ENCODE measurements around the gene KCNIP4. TPM values are rescaled to one million over a fixed set of nuclear protein-coding genes. Genes with fewer than 3 reads are reported as not detected.
A peak's percentile ranks its signal among the peaks of the same experiment; 100 is the strongest.
"Not testable (repeated sequence)": the region's sequence is repeated elsewhere in the genome, so short reads cannot be mapped to it uniquely, and the experiment has no call there.

Gene KCNIP4
- total RNA-seq, 1 experiment from 2014 or later: not detected

DNA sequence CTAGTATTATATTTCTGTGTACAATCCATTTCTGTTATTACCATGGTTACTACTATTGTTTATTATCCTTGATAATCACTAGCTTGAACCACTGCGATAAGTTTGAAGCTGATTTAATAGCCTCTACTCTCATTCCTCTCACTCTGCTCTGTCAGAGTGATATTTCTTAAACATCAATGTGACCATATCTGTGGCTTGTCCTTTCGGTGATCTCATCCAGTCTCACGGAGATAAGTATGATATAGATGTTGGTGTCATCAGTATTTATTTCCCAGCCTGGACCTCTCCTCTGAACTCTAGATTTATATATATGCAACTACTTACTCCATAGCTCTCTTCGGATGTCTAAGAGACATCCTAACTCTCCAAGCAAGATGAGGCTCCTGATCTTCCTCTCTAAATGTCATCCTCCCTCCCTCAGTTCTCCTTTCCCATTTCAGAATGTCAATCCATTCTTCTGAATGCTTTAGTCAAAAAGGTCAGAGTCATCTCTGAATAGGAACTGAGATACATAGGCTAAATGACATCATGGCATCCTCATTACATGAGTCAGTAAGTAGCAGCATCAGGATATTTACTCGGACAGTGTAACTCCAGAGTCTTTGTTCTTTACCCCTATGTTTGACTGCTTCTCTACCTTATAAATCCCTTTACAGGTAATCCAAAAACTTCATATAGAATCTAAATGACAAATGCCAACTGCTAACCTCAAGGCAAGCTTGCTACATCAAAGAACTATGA lies 1118.8 kb downstream of the KCNIP4 start:
- no peak for DNase-seq (ENCODE audit: low spot score)
- in situ Hi-C loops (cut with HindIII; ENCODE audit: low sequenced_read_pairs): no loop called here

- in situ Hi-C loops (cut with HindIII; ENCODE audit: low sequenced_read_pairs): no loop called here
- no peak for DNase-seq (ENCODE audit: low spot score)
Measured at GRCh38 chr4:20825505-20825904, 1123.1 kb downstream of the KCNIP4 start.

GRCh38 chr4:20816287-20816686 lies 1132.3 kb downstream of the KCNIP4 start:
- in situ Hi-C loops (cut with HindIII; ENCODE audit: low sequenced_read_pairs): no loop called here
- peak; percentile 7 for DNase-seq (ENCODE audit: low spot score)

- in situ Hi-C loops (cut with HindIII; ENCODE audit: low sequenced_read_pairs): no loop called here
- DNase-seq (ENCODE audit: low spot score): no peak
Measured at GRCh38 chr4:20813700-20814099, 1134.9 kb downstream of the KCNIP4 start.

GRCh38 chr4:20809812-20810211 lies 1138.8 kb downstream of the KCNIP4 start:
- DNase-seq (ENCODE audit: low spot score): no peak

GRCh38 chr4:20805716-20806115 lies 1142.9 kb downstream of the KCNIP4 start:
- in situ Hi-C loops (cut with HindIII; ENCODE audit: low sequenced_read_pairs): no loop called here
- DNase-seq (ENCODE audit: low spot score): no peak

More at GRCh38 chr4:20809812-20810211, 1138.8 kb downstream of the KCNIP4 start:
- in situ Hi-C loops (cut with HindIII; ENCODE audit: low sequenced_read_pairs): no loop called here

DNA sequence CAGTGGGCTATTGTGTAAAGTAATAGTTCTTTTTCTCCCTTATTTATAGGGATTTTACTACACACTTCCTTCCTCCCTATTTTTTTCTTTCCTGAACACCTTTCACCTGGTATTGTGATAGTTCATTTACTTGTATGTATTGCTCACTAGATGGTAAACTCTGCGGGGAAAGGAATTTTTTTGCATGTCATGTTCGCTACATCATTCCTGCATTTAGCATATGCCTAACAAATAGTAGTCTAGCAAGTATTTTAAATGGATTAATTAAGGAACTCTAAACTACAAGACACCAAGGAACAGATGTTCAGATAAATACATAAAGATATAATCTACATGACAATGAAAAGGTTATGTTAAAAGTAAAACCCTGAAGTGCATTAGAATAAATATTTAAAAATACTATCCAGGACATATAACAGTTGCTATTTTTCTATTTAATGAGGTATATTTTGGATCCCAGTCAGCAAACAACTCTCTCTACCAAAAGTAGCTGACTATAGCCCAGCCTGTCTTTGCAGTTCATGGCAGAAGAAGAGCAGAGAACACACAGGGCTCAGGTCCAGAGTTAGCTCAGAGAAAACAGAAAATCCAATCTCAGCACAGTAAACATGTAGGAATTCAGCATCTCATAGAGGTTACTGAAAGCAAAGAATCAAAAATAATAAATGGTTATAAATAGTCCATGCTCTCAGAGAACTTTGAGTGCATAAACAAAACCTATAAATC lies 1160.5 kb downstream of the KCNIP4 start:
- in situ Hi-C loops (cut with HindIII; ENCODE audit: low sequenced_read_pairs): no loop called here

GRCh38 chr4:20783134-20783533 lies 1165.4 kb downstream of the KCNIP4 start:
- DNase-seq (ENCODE audit: low spot score); in situ Hi-C loops (cut with HindIII; ENCODE audit: low sequenced_read_pairs): not testable (repeated sequence)

More for the DNA sequence above, 1160.5 kb downstream of the KCNIP4 start:
- DNase-seq (ENCODE audit: low spot score): no peak

DNA sequence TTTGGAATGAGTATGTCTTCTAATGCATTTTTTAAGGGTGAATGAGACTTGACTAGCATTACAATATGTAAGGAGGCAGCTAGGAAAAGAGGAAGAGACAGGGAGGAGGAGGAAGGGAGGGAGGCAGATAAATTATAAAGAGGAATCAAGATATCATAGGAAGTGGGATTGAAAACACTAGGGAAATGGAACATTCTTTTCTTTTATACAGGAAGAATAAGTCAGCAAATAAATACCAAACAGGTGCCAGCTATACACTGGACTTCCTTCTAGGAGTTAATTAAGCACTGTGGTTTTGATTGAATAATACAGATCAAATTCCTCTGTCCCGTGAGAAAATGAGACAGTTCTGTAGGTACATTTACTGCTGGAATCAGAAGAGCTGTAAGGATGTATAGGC lies 1169.7 kb downstream of the KCNIP4 start:
- no peak for DNase-seq (ENCODE audit: low spot score)
- in situ Hi-C loops (cut with HindIII; ENCODE audit: low sequenced_read_pairs): no loop called here

DNA sequence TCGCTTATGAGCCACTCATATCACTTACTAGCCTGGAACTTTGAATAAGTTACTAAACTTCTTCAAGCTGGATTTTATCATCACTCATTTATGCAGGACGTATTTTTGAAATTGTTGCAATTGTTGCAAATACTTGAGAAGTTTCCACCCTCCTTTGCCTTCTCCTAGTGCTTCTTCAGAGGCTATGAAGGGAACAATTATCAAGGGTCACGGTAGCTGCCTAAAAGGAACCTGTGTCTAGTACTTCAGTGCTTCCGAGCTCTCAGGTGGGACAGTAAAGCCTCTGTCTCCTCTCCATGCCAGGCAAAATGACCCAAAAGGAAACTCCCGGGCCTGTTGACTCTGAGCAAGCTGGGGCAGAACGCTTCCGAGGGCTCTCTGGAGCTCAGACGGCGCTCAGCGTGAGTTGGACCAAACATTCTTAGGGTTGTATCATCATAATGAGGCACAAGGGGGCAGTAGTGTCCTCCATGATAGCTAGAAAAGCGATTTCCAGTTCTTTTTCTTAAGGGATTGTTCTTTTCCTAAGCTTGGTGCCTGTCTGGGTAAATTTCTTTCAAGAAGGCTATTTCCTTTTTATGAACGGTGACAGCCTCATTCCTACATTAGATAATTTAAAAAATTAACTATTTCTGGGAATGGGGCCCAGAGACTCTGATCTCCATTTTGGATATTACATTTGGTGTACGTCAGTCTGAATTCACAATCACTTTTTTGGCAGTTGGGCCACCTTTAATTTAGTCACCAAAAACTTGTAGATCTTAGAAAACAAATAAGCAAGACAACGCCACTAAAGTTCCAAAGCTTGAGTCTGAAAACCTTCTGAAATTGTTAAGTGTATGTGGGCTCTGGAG lies 1175.2 kb downstream of the KCNIP4 start:
- in situ Hi-C loops (cut with HindIII; ENCODE audit: low sequenced_read_pairs): no loop called here
- DNase-seq (ENCODE audit: low spot score): peak; percentile 81

DNA sequence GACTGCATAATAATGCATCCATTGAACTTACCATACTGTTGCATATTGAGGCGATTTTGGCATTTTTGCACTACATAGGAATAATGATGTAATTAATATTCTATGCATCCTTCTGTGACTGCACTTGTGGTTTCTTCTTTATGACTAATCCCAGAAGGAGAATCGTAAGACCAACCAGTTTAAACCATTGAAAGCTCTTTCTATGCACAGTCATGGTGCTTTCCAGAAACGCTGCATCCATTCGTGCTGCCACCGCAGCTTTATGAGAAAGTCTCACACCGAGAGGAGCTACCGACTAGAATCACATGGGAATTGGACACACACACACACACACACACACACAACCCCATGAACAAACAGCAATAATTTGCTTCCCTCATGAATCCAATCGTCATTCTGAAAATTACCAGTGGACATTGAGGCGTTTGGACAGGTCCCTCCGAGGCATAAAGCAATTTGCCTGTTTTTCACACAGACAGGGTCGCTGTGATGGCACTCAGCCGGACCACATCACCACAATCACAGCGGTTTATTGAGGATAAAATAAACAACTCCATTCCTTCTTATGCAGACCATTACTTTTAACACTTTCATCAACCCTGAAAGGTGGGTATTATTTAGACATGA lies 1184.1 kb downstream of the KCNIP4 start:
- DNase-seq (ENCODE audit: low spot score): no peak
- in situ Hi-C loops (cut with HindIII; ENCODE audit: low sequenced_read_pairs): no loop called here

DNA sequence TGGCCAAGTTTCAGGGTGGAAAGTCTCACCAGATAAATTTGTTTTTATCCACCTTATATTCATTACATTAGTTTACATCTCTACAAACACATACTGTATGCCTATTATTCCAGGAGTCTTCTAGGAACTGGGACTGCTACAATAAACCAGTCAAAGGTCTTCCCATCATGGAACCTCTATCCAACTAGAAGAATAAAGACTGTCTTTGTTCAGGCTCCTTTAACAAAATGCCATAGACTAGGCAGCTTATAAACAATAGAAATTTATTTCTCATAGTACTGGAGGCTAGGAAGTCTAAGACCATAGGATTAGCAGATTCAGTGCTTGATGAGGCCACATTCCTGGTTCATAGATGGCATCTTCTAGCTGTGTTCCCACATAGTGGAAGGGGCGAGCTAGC lies 1186.7 kb downstream of the KCNIP4 start:
- in situ Hi-C loops (cut with HindIII; ENCODE audit: low sequenced_read_pairs): no loop called here
- DNase-seq (ENCODE audit: low spot score): no peak

GRCh38 chr4:20761382-20761781 lies 1187.2 kb downstream of the KCNIP4 start:
- no peak for DNase-seq (ENCODE audit: low spot score)
- in situ Hi-C loops (cut with HindIII; ENCODE audit: low sequenced_read_pairs): no loop called here

DNA sequence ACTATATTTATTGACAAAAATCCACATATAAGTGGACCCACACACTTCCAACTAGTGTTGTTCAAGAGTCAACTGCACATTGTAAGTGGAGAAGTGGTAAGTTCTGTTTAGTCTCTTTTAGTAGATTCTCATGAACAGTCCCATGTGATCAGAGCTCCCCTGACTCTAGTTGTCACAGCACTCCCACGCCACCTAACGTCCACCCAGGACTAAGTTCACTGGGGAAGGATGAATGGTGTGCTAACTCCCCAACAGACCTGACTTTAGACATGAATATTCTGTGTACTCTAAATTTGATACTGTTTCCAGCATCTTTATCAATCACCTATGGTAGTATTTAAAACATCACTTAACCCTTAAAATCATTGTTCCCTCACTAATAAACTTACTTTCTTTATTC lies 1188.5 kb downstream of the KCNIP4 start:
- in situ Hi-C loops (cut with HindIII; ENCODE audit: low sequenced_read_pairs): no loop called here
- no peak for DNase-seq (ENCODE audit: low spot score)

DNA sequence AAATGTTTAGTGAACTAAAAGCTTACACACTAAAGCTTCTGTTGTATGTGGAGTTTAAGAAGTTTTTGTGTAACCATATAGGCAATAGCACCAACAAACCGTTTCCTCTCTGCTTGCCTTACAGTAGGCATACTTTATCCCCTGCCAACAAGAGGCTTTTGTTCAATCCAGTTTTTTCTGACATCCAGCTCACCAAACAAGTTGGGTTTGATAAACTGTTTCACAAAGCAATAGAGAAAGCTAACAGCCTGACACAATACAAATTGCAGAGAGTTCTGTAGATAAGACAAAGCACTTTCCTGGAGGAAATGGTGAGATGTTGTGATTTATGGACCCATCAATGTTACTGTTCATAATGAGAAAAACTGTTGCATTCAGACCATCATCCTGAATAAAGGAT lies 1194.5 kb downstream of the KCNIP4 start:
- DNase-seq (ENCODE audit: low spot score): no peak
- in situ Hi-C loops (cut with HindIII; ENCODE audit: low sequenced_read_pairs): no loop called here

- in situ Hi-C loops (cut with HindIII; ENCODE audit: low sequenced_read_pairs): no loop called here
Measured at GRCh38 chr4:20752641-20753040, 1195.9 kb downstream of the KCNIP4 start.

GRCh38 chr4:20746000-20746399 lies 1202.6 kb downstream of the KCNIP4 start:
- DNase-seq (ENCODE audit: low spot score); in situ Hi-C loops (cut with HindIII; ENCODE audit: low sequenced_read_pairs): not testable (repeated sequence)

More at GRCh38 chr4:20752641-20753040, 1195.9 kb downstream of the KCNIP4 start:
- DNase-seq (ENCODE audit: low spot score): no peak

GRCh38 chr4:20735931-20736330 lies 1212.6 kb downstream of the KCNIP4 start:
- in situ Hi-C loops (cut with HindIII; ENCODE audit: low sequenced_read_pairs): no loop called here
- no peak for DNase-seq (ENCODE audit: low spot score)

DNA sequence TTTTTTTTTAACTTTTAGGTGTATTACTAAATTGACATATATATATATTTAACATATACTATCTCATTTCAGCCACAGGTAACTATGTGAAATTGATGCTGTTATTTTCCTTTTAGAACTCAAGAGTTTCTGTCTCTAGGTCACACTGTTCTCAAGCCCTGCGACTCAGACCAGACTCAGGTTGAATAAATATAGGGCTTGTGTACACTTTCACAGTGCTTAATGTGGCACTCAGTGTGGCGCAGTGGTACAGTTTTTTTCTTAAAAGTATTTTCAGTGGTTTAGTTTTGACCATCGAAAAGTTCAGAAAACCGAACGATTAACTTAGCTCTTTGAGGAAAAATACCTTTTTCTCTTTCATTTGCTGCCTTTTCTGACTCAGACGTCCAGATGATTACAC lies 1223.7 kb downstream of the KCNIP4 start:
- DNase-seq (ENCODE audit: low spot score): no peak
- in situ Hi-C loops (cut with HindIII; ENCODE audit: low sequenced_read_pairs): no loop called here

All from G401 (cell line).